Sciatic nerve (tissue), 2 donors: ENCODE data around the gene RAB24. TPM values are rescaled to one million over a fixed set of nuclear protein-coding genes. Genes with fewer than 3 reads are reported as not detected.

Experiments used
- ATAC-seq: fragments of 200-7000 bp; cut with Tn5 transposase; one replicate; pipeline ENCODE4 v1.9.1; 2020; ENCODE audit warnings: mild to moderate bottlenecking, moderate library complexity
- DNase-seq: peaks from one replicate; pipeline ENCODE4 v3.0.0-alpha.2; 2020; ENCODE audit warnings: low spot score
- intact Hi-C: fragments of 100-400 bp; cut with DNase I; formaldehyde crosslinking; loops from one replicate; pipeline ENCODE4 v1.14.2; 2022
- total RNA-seq: library from RNA; stranded (reverse); fragmentation: NEBNext Ultra II Directional; extraction: Animal tissue kit (Norgen Biotek cat#: 25700); gene quantifications from one replicate; pipeline ENCODE4 v1.2.1, GENCODE V29; 2021
- donor health status: DM: no; HTN: no; CAD: no.
- donor health status: DM: no; HTN: no; CAD: no.

Gene RAB24
- total RNA-seq, 1 donor from 2014 or later: 24.4 TPM

DNA sequence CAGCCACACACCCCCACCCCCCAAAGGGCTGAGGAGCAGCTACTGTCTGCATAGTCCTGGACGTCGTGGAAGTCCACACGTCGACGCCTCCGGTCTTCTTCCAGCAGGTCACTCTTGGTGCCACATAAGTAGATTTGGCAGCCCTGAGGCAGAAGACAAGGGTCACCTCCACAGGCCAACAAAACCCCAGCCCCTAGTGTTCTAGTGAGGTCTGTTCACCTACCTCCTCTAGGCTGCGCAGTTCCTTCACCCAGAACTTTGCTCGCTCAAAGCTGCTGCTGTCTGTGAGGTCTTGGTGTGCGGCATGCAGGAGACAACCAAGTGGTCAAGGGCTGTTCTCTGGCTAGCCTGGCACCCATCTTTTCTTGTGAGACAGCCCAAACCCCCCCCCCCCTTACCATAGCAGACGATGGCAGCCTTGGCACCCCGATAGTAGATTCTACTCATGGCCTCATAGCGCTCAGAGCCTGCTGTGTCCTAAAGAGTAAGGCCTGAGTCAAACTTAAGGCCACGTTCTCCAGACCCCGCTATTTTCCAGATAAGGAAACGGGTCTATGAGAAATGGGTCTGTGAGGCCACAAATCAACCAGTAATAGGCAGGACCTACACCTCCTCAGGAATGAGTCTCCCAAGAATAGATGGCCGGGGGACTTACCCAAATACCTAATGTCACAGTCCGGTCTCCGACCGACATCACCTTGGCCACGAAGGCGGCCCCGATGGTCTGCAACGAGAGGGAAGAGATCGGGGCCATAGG is 987 bp downstream of the RAB24 start:
- ATAC-seq (no peak), DNase-seq (no peak)
- intact Hi-C loops: loop anchor here (5.0 kb wide), 1 partner anchor 175 kb away; no protein-coding TSS in a partner anchor

DNA sequence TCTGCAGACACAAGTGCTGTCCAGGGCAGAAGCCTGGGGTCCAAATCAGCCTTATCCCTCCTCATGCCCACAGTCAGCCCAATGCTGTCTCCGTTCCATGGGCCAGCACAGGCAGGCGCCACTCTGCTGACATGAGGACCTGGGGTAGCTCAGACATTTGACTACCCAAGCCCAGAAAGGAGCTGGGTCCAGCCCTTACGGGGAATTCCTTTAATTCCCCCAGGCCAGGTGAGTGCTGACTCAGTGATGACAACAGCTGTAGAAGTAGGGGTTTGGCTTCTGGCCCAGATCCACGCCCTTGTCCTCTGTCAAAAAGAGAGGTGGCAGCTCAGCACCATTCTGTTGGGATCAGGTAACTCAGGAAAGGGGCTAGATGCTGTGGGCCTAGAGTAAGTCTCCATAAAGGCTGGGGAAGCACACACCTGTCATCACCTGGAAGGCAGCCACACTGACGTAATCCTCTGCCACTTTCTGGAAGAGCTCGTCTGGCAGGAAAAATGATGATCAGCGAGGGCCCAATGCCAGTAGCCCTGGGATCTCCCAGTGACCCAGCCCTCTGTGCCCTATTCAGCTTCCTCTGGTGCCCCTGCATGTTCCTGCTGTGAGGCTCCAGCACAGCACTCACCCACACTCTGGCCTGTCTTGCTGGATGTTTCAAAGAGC is 1.9 kb downstream of the RAB24 start:
- ATAC-seq (no peak), DNase-seq (no peak)

DNA sequence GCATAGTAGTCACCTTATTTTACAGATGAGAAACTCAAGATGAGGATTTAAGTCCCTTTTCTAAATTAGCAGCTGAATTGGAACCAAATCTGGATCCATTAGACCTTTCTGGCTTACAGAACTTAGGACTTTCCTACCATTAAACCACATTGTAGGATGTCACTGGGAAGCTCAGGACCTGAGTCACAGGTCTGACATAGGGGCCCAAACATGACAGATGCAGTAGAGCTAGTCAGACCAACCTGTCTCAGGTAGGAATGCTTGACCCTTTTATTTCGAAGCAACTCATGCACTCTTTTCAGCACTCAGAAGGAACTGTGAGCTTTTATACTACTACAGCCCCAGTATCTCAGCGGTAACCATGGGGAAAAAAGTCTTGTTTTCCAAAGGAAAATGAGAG is 2.6 kb downstream of the RAB24 start:
- intact Hi-C loops: loop anchor here (5.0 kb wide), 1 partner anchor 174 kb away; no protein-coding TSS in a partner anchor
- no peak for DNase-seq
- ATAC-seq: no peak

More for the DNA sequence above, 1.9 kb downstream of the RAB24 start:
- intact Hi-C loops: loop anchor here (5.0 kb wide), 1 partner anchor 174 kb away; no protein-coding TSS in a partner anchor

DNA sequence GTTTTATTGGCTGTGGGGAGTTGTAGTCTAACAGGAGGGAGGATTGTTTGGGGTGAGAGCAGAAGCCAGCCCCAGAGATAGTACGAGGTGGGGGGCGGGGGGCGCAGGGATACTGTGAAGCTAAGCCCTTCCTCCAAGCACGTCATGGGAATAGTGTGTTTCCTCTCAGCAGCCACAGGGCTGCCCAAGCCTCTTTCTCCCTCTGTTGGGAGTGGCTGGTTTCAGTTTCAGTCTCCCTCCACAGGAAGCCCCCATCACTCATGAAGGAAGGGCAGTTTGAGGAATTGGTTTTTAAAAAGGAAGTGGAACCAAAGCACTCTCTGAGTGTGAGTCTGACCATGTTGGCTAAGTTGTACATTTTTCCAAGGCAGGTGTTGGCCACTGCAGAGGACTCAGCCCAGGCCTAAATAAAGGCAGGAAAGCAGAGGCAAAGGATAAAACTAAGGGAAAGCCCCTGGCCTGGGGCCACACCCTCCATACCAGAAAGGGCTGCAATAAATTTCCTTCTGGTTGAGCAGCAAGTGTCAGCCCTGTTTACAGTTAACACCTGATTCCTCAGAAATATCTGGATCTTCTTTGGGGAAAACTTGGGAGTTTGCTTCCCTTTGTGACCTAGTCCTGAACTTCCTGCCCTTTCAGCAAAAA is 3.2 kb downstream of the RAB24 start:
- ATAC-seq (peak; percentile 65), DNase-seq (no peak)
- intact Hi-C loops: loop anchor here (5.0 kb wide), 1 partner anchor 173 kb away; no protein-coding TSS in a partner anchor

DNA sequence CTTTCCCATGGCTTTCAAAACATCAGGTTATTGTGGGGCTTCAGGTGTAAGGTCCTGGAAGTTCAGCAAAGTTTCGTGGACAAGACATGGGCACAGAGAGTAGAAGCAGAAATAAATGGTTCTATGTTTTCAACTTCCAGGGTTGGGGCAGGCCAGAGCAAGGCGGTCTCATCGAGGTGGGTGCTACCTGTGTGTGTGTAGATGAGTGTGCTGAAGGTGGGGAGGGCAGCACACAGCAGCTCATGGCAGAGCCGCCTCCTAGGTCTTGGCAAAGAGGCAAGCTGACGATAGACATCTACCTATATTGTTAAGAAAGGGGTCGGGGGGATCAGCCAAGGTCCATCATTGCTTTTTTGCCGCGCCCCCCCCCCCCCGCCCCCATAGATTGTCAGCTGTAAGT is 3.8 kb downstream of the RAB24 start:
- ATAC-seq (no peak), DNase-seq (no peak)
- intact Hi-C loops: loop anchor here (5.0 kb wide), 1 partner anchor 172 kb away; no protein-coding TSS in a partner anchor

DNA sequence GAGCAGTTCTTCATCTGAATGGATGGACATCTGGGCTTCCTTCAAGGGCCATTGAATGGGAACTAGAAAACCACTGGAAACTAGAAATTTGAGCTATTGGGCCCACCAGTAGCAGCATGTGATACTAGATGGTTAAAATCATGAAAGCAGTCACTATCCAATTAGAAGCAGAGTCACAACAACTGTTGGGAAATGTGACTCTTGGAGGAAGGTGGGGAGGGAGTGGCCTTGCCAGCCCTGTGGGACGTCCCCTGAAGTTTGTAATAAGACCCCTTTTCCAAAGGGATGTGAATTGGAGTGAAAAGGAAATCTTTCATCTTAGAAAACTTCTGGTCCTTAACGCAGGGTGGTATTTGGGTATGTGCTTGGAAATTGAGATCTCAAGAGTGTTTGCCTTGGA is 5.6 kb downstream of the RAB24 start:
- DNase-seq (no peak), ATAC-seq (no peak)
- intact Hi-C loops: no loop called here

DNA sequence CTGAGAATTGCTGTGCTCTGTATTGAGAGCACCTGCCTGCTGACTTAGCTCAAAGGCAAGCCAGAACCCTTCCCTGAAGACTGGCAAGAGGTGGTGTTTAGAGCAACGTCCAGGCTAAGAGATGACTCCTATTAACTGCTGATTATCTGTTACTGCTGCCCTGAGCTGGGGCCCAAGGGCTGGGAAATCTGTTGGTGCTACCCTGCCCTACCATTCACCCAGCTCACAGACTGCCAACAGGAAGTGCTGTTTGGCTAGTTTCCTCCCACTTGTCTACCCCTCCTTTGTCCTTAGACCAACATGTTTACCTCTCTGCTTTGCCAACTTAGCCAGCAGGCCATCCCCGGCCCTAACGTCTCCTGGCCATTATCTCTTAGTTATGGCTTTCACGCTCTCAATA is 6.9 kb downstream of the RAB24 start:
- no peak for ATAC-seq

DNA sequence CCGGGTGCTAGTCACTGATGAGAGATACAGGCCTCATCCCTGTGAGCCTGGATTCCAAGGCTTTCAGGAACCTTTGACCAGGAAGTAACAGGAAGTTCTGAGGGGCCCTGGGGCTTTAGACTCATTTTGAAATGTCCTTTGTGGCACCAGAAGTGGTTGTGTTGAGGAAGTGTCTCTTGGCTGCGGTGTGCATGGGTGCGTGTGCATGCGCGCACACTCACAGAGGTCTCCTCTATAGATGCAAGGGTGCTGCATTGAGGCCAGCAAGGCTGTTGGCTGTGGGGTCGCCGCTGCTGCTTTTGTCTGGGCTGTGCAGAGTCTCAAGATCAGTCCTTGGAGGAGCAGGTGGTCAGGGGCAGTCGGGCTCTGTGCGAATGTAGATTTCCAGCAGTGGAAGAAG is 7.6 kb downstream of the RAB24 start:
- intact Hi-C loops: no loop called here
- no peak for ATAC-seq

More for the DNA sequence above, 6.9 kb downstream of the RAB24 start:
- no peak for DNase-seq
- intact Hi-C loops: no loop called here

DNA sequence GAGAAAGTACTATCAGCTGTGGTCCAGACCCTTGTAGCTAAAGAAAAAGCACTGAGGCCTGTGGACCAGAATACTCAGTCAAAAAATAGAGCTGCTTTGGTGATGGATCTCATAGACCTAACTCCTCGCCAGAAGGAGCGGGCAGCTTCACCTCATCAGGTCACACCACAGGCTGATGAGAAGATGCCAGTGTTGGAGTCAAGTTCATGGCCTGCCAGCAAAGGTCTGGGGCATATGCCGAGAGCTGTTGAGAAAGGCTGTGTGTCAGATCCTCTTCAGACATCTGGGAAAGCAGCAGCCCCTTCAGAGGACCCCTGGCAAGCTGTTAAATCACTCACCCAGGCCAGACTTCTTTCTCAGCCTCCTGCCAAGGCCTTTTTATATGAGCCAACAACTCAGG is 8.9 kb downstream of the RAB24 start:
- intact Hi-C loops: no loop called here
- ATAC-seq (no peak), DNase-seq (no peak)

More for the DNA sequence above, 7.6 kb downstream of the RAB24 start:
- no peak for DNase-seq

DNA sequence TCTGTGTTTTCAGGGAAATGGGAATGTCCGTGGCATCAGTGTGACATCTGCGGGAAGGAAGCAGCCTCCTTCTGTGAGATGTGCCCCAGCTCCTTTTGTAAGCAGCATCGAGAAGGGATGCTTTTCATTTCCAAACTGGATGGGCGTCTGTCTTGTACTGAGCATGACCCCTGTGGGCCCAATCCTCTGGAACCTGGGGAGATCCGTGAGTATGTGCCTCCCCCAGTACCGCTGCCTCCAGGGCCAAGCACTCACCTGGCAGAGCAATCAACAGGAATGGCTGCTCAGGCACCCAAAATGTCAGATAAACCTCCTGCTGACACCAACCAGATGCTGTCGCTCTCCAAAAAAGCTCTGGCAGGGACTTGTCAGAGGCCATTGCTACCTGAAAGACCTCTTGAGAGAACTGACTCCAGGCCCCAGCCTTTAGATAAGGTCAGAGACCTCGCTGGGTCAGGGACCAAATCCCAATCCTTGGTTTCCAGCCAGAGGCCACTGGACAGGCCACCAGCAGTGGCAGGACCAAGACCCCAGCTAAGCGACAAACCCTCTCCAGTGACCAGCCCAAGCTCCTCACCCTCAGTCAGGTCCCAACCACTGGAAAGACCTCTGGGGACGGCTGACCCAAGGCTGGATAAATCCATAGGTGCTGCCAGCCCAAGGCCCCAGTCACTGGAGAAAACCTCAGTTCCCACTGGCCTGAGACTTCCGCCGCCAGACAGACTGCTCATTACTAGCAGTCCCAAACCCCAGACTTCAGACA is 9.5 kb downstream of the RAB24 start:
- intact Hi-C loops: no loop called here
- no peak for ATAC-seq
- no peak for DNase-seq

DNA sequence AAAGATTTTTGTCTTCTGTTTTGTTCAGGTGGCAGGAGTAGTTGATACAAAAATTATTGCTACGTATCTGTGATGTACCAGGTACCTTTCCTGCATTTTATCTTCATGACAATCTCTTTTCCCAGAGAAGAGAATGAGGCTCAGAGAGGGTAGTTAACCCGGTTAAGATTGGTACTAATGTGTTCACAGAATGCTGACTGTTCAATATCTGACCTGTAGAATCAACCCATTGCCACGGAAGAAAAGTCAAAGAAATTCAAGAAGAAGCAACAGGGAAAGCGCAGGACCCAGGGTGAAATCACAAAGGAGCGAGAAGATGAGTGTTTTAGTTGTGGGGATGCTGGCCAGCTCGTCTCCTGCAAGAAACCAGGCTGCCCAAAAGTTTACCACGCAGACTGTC is 11.8 kb downstream of the RAB24 start:
- ATAC-seq (no peak), DNase-seq (no peak)
- intact Hi-C loops: no loop called here

DNA sequence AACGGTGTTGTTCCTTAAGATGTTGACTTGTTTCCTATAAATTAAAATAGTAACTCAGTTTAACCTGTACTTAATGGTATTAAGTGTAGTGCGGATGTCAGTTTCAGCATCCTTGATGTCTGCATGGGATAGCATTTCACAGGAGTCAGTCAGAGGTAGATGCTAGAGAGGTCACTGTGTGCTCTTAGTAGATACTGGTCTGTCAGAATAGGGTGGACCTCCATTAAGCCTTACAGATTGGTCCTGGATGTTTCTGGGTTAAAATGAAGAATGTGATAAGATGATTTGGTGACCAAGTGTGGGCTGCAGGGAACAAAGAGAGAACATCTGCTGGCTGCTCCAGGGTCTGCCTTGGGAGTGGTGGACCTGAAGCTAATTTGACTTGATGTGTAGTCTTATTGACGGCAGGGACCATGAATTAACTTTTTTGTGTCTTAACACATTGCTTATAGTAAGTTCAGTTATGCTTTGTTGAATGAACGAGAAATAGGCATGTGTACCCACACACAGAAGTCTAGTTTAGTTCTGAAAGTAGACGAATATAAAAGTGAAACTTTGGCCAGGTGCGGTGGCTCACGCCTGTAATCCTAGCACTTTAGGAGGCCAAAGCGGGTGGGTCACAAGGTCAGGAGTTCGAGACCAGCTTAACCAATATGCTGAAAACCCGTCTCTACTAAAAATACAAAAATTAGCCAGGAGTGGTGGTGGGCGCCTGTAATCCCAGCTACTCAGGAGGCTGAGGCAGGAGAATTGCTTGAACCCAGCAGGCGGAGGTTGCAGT is 12.5 kb downstream of the RAB24 start:
- ATAC-seq (no peak), DNase-seq (no peak)
- intact Hi-C loops: no loop called here

DNA sequence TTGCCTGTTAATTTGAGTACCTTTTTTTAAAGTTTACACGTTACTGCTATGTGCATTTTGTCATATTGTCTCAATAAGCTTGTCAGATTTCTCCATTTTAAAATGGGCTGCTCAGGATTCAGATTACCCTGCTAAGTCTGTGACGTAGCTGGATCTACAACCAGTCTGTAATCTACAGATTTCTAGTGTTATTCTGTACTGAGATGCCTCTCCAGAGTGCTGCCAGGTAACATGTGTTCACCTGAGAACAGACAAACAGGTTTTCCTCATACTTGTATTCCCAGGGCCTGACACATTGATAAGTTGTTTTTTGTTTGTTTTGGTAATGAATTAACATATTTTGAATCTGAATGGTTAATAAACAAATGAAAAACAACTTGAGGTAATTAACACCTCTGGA is 15.3 kb downstream of the RAB24 start:
- intact Hi-C loops: no loop called here
- ATAC-seq (no peak), DNase-seq (no peak)

DNA sequence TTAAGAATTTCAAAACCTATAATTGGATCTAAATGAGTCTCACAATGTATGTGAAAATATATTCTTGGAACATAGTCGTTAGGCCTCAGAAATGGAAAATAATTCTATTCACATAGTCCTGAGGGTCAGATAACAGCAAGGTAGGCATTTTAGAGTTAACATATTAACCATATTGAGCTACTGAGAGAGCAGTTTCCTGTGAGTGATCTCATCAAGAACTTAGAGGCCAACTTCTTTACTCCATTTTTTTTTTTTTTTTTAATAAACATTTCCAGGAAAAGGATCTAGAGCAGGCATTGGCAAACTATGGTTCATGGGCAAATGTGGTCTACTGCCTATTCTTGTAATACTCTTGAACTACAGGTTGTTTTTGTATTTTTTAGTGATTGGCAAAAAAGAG is 26.6 kb downstream of the RAB24 start:
- DNase-seq (no peak), ATAC-seq (no peak)
- intact Hi-C loops: no loop called here

DNA sequence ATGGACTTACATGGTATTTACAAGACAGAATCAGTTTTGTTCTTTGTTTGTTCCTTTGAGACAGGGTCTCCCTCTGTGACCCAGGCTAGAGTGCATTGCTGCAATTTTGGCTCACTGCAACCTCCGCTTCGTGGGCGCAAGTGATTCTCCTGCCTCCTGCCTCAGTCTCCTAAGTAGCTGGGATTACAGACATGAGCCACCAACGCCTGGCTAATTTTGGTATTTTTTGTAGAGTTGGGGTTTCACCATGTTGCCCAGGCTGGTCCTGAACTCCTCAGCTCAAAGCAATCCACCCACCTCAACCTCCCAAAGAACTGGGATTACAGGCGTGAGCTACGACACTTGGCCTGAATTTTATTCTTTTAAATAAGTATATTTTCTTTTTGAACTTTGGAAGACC is 27.6 kb downstream of the RAB24 start:
- no peak for DNase-seq
- no peak for ATAC-seq
- intact Hi-C loops: no loop called here

DNA sequence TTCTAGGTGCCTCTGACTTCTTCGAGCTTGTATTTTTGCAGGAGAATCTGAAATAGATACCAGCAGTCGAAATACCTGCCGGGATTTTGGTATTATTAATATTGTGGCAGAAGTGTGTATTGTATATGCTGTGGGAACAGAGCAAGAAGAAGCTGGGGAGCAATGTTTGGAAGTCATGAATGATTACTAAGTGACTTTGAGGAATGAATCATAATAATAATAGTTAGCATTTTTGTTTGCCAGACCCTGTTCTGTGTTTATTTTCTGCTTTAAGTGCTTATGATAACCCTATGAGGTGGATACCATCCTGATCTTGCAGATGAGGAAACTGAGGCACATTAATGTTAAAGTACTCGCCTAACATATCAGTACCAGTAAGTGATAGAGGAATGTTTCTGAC is 32.4 kb downstream of the RAB24 start:
- intact Hi-C loops: no loop called here
- no peak for ATAC-seq
- no peak for DNase-seq

DNA sequence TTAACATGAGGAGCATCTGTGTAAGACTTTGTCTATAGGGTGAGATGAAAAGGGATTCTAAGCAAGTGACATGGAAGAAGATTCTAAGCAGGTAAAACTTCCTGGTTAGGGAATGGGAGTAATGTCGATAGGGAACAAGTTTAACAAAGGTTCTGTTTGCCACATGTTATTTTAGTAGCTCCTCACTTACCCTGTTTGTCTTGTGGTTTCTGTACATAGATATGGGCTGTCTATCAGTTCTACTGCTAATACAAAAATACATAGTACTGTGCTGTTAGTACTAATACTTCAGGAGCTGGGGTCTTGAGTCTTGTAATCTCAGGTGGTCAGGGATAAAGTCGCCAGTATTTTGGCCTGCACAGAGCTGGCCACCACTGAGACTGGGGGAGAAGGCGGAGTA is 32.9 kb downstream of the RAB24 start:
- no peak for ATAC-seq
- intact Hi-C loops: no loop called here
- no peak for DNase-seq

DNA sequence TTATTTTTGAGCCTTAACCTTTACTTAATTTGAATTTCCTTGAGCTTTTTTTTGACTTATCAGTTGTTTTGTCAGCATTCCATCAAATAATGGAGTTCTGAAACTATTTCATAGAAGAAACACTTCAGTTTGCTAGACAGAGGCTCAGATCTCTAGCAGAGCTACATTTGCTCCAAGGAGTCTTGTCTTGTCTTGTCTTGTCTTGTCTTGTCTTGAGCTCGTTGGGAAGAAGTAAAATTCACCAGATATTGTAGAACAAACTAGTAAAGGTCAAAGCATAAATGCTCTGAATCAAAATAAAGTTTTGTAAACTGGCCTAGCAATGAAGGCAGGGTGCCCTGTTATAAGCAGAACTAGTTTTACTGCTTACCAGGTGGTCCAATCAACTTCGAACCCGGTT is 33.5 kb downstream of the RAB24 start:
- intact Hi-C loops: no loop called here
- DNase-seq (no peak), ATAC-seq (no peak)
